NCI-H1694 (cell line): Measurements from ENCODE around the gene CFAP100.

ENCODE experiments used
- DNase-seq: peaks from one replicate; lab custom pipeline; 2025; lab: John Stamatoyannopoulos, UW

The CFAP100 gene

GRCh38 chr3:126480861-126481260, 86.2 kb downstream of the CFAP100 start:
- peak; percentile 18 for DNase-seq

- DNase-seq, result no peak
Measured at GRCh38 chr3:126481808-126482502, 87.2 kb downstream of the CFAP100 start.

GRCh38 chr3:126482503-126483255, 88.0 kb downstream of the CFAP100 start:
- no peak for DNase-seq

GRCh38 chr3:126483321-126483761, 88.6 kb downstream of the CFAP100 start:
- DNase-seq, result no peak

- no peak for DNase-seq
Measured at GRCh38 chr3:126484148-126484547, 89.4 kb downstream of the CFAP100 start.

- no peak for DNase-seq
Measured at GRCh38 chr3:126484662-126485061, 90.0 kb downstream of the CFAP100 start.

- no peak for DNase-seq
Measured at GRCh38 chr3:126485176-126485897, 90.6 kb downstream of the CFAP100 start.

- no peak for DNase-seq
Measured at GRCh38 chr3:126485956-126486355, 91.2 kb downstream of the CFAP100 start.
